GM12892 (cell line): ENCODE results near the gene TPRG1L.

Experiments used
- POLR2A ChIP-seq: IDR thresholded peaks from 2 replicates; pipeline ENCODE4 v1.6.1; 2011; ENCODE audit warnings: low read depth, low read length, control low read depth
- POLR2AphosphoS5 ChIP-seq: IDR thresholded peaks from 2 replicates; pipeline ENCODE4 v1.6.1; 2011; ENCODE audit warnings: low read depth, low read length, control low read depth
- TAF1 ChIP-seq: IDR thresholded peaks from 2 replicates; pipeline ENCODE4 v1.6.1; 2011; ENCODE audit warnings: low read depth, mild to moderate bottlenecking, control low read depth, low read length, borderline replicate concordance

DNA sequence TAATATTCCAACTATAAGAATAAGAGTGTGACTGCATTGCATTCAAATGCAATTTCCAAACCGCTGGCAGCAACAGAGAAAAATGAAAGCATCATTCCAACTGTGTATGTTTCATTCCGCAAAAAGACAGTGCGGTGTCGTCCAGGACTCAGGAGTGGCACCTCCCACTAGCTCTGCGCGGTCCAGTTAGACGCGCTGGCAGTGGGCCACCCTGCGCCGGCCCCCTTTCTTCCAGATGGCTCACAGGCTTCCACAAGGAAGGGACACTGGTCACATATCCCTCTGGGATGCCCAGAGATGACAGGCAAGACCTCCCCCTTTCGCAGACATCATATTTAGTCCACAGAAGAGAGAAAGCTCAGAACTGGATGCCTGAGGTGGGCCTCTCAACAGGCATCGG, 13.2 kb downstream of the TPRG1L start:
- TF ChIP-seq TAF1 (no peak), POLR2A (no peak), POLR2AphosphoS5 (no peak)
